ENCODE measurements around the gene ZWILCH. TPM values are rescaled to one million over a fixed set of nuclear protein-coding genes. Genes with fewer than 3 reads are reported as not detected.
A peak's percentile ranks its signal among the peaks of the same experiment; 100 is the strongest.
"Not testable (repeated sequence)": the region's sequence is repeated elsewhere in the genome, so short reads cannot be mapped to it uniquely, and the experiment has no call there.

ZWILCH gene
- total RNA-seq, 1 experiment from 2014 or later = 50.2 TPM

- TF ChIP-seq ATF1 (CRISPR knock-in tag; IDR thresholded peaks at IDR 0.05) (no peak), ZSCAN18 (CRISPR knock-in tag; IDR thresholded peaks at IDR 0.05) (no peak), GRHL2 (CRISPR knock-in tag; IDR thresholded peaks at IDR 0.05; ENCODE audit: insufficient replicate concordance, severe bottlenecking) (no peak), ZNF121 (CRISPR knock-in tag; IDR thresholded peaks at IDR 0.05) (no peak), NR1H2 (CRISPR knock-in tag; IDR thresholded peaks at IDR 0.05) (no peak), ZNF263 (CRISPR knock-in tag; IDR thresholded peaks at IDR 0.05; ENCODE audit: low read depth) (no peak), AR (CRISPR knock-in tag; IDR thresholded peaks at IDR 0.05) (no peak), ZBTB21 (CRISPR knock-in tag; IDR thresholded peaks at IDR 0.05; ENCODE audit: borderline replicate concordance) (no peak), ZNF219 (CRISPR knock-in tag; IDR thresholded peaks at IDR 0.05; ENCODE audit: borderline replicate concordance) (no peak), ZNF532 (CRISPR knock-in tag; IDR thresholded peaks at IDR 0.05; ENCODE audit: borderline replicate concordance) (no peak), JUN (CRISPR knock-in tag; IDR thresholded peaks at IDR 0.05) (no peak), MAX (CRISPR knock-in tag; IDR thresholded peaks at IDR 0.05) (no peak), SP1 (CRISPR knock-in tag; conservative IDR thresholded peaks at IDR 0.05) (no peak), PRDM15 (CRISPR knock-in tag; IDR thresholded peaks at IDR 0.05) (no peak), ZBTB43 (CRISPR knock-in tag; IDR thresholded peaks at IDR 0.05) (no peak), ZNF281 (CRISPR knock-in tag; IDR thresholded peaks at IDR 0.05) (no peak), KAT7 (CRISPR knock-in tag; IDR thresholded peaks at IDR 0.05; ENCODE audit: borderline replicate concordance) (no peak), PRRX2 (CRISPR knock-in tag; IDR thresholded peaks at IDR 0.05) (no peak)
- ChIA-PET POLR2A (no interaction called here), CTCF (no interaction called here)
- Mint-ChIP-seq H3K36me3 (peaks cover 69% of the 10 kb centered on the region), H3K9me3 (no peaks in the 10 kb centered on the region), H3K4me3 (peak overlapping the region; percentile 100), H3K4me1 (peaks cover 40% of the 10 kb centered on the region), H3K27ac (peak overlapping the region; percentile 99), H3K27me3 (ENCODE audit: low read depth) (no peaks in the 10 kb centered on the region)
- ATAC-seq (no peak), DNase-seq (ENCODE audit: low spot score) (no peak)
Observed at GRCh38 chr15:66502491-66502890, 2.6 kb upstream of the ZWILCH start.

GRCh38 chr15:66503041-66503648, 2.0 kb upstream of the ZWILCH start:
- H3K4me3 Mint-ChIP-seq = peak overlapping the region; percentile 100
- POLR2A ChIA-PET; H3K9me3 Mint-ChIP-seq; DNase-seq (ENCODE audit: low spot score); ATAC-seq; H3K27me3 Mint-ChIP-seq (ENCODE audit: low read depth): not testable (repeated sequence)
- H3K36me3 Mint-ChIP-seq = peaks cover 65% of the 10 kb centered on the region
- H3K4me1 Mint-ChIP-seq = peaks cover 36% of the 10 kb centered on the region
- peak overlapping the region; percentile 99 for H3K27ac Mint-ChIP-seq
- CTCF ChIA-PET = interaction anchor here (0.6 kb wide), 1 partner anchor 1042 kb away, joined by 3 read pairs; no protein-coding TSS in a partner anchor

Measured in WTC11 (cell line).